Sigmoid colon (tissue), 7 donors: ENCODE data around the gene CDC42BPA. TPM values are rescaled to one million over a fixed set of nuclear protein-coding genes. Genes with fewer than 3 reads are reported as not detected.

ENCODE experiments used
- DNase-seq: peaks from one replicate; pipeline ENCODE4 v3.0.0-alpha.2; 2019
- H3K27ac ChIP-seq, 4 donors: fragments of 200-600 bp; sonication (generic); one replicate each; pipeline ENCODE4 v1.5.1; 2016 to 2019; ENCODE audit warnings: mild to moderate bottlenecking in 1 of 4
- H3K27me3 ChIP-seq, 3 donors: fragments of 200-600 bp; sonication (generic); one replicate each; pipeline ENCODE4 v1.5.1; 2019; ENCODE audit warnings: mild to moderate bottlenecking in 1 of 3
- H3K36me3 ChIP-seq, 4 donors: fragments of 200-600 bp; sonication (generic); one replicate each; pipeline ENCODE4 v1.5.1; 2016 to 2019
- H3K4me1 ChIP-seq, 4 donors: fragments of 200-600 bp; sonication (generic); one replicate each; pipeline ENCODE4 v1.5.1; 2017 to 2019
- H3K4me3 ChIP-seq, 4 donors: fragments of 200-600 bp; sonication (generic); one replicate each; pipeline ENCODE4 v1.5.1; 2017 to 2019; ENCODE audit warnings: mild to moderate bottlenecking in 2 of 4, moderate library complexity in 1 of 4
- H3K9me3 ChIP-seq, 4 donors: fragments of 200-600 bp in 3 of 4; sonication (generic) in 3 of 4; one replicate each; pipeline versions ENCODE4 v1.5.1 to v1.6.1; 2013 to 2019
- EP300 ChIP-seq, 4 donors: sonication (generic); formaldehyde crosslinking; IDR thresholded peaks; one replicate each; pipeline ENCODE4 v1.6.1; 2017; ENCODE audit warnings: antibody characterized with exemption in 4 of 4
- POLR2A ChIP-seq, 2 donors: fragments of 450-650 bp; IDR thresholded peaks; one replicate each; pipeline ENCODE4 v1.6.1; 2016; ENCODE audit warnings: antibody characterized with exemption in 2 of 2, mild to moderate bottlenecking in 2 of 2, moderate library complexity in 2 of 2
- POLR2AphosphoS5 ChIP-seq, 4 donors: sonication (generic); formaldehyde crosslinking; IDR thresholded peaks; one replicate each; pipeline ENCODE4 v1.6.1; 2017; ENCODE audit warnings: antibody characterized with exemption in 4 of 4
- WGBS, 2 donors: extraction: QIAGEN DNeasy Blood & Tissue Kit; methylation state at CpG; one replicate each; pipeline ENCODE4 v1.1.7; 2013; 5-methylcytosine and 5-hydroxymethylcytosine counted together
- intact Hi-C: fragments of 100-400 bp; cut with DNase I; formaldehyde crosslinking; loops from one replicate; pipeline ENCODE4 v1.15.1; 2023
- polyA plus RNA-seq, 3 donors: library from polyadenylated mRNA; stranded (reverse); fragments of 200-250 nt; gene quantifications; one replicate each; pipeline ENCODE4 v1.2.3, GENCODE V29; 2013
- total RNA-seq, 4 donors: library from RNA; depleted of rRNA; stranded (reverse); fragments of >200 nt; gene quantifications; one replicate each; pipeline ENCODE4 v1.1.0, GENCODE V29; 2016
- TF ChIP-seq, protein P1 (sequence below), 4 experiments: fragments of 450-650 bp in 3 of 4; fragments of 200-600 bp in 1 of 4; IDR thresholded peaks; one replicate each; pipeline ENCODE4 v1.5.1; 2016 to 2019; ENCODE audit warnings: antibody characterized with exemption in 4 of 4, mild to moderate bottlenecking in 3 of 4, moderate library complexity in 2 of 4
- donor health status: healthy with polysubstance abuse.
- donor health status: Bipolar disorder and iron deficiency.
- donor health status: healthy.

CDC42BPA gene
- total and polyA plus RNA-seq, 7 donors: 8.4 to 93.6 (median 60.8) TPM

DNA sequence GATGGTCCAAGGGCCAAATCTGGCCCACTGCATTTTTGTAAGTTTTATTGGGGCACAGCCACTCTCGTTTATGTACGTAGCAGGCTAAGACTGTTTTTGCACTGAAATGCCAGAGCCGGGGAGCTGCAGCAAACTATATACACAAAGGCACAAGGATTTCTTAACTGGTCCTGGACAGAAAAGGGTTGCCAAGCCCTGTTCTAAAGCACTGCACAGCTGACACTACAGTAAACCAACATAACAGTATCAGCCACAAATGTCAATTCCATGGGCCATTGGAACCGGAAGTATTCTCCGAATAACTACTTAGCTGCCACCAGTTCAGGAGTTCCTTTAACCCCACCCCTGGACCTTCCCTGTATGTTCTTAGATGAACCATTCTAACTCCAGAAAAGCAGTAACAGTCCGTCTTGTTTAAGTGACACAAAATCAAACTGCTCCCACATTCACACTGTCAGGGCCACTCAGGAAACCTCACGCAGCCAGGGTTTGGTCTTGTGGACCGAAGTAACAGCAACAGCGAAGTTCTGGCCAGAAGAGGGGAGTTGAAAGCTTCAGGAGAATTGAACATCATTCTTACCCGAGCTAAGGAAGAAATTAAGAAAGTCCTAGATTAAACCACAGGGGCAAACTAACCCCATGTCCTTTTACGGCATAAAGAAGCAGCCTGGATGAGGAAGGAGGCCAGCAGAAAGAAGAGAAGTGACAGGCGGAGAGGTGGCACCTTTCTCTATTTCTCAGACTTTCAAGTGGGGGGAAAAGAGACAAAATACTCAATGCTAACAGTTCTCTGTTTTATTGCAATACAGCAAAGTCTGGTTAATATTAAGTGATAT is 329.0 kb downstream of the CDC42BPA start:
- H3K36me3 ChIP-seq: peaks cover 7 to 56% (median 15%) of the 10 kb centered on the region in 4 donors
- H3K4me3 ChIP-seq: no peak overlapping the region
- TF ChIP-seq POLR2AphosphoS5 (IDR thresholded peaks at IDR 0.05) (no peak), POLR2A (IDR thresholded peaks at IDR 0.05) (no peak), EP300 (IDR thresholded peaks at IDR 0.05) (no peak)
- H3K9me3 ChIP-seq: no peaks in the 10 kb centered on the region
- DNase-seq: peak; percentile 65
- intact Hi-C loops: loop anchor here (5.0 kb wide), 1 partner anchor 47 kb away; the partner anchor contains the start of gene COQ8A
- WGBS, 2 donors: 35 to 56% methylated on average over 12 of the region's 12 CpGs
- peak overlapping the region; percentile 71 to 79 (median 76) for H3K27ac ChIP-seq
- H3K27me3 ChIP-seq: no peaks in the 10 kb centered on the region
- peaks cover 0 to 49% (median 38%) of the 10 kb centered on the region in 4 donors for H3K4me1 ChIP-seq

DNA sequence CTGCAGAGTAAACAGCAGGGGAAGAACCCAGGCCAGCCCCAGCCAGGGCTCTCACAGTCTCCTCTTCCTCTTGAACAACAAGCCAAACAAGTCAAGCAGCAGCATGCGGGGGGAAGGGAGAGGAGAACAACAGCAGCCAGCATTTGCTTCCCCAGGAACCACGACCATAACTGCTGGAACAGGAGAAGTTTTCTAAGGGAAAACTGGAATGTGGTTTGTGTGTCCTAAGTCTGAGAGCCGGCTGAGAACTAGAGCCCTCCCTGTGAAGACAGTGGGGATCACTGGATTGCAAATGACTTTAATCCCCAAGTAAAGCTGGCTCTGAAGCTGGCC is 330.0 kb downstream of the CDC42BPA start:
- Histone ChIP-seq H3K27ac (peak overlapping the region; percentile 71 to 79 (median 76)), H3K36me3 (peaks cover 12 to 56% (median 22%) of the 10 kb centered on the region in 4 donors), H3K9me3 (no peaks in the 10 kb centered on the region), H3K27me3 (no peaks in the 10 kb centered on the region), H3K4me3 (no peak overlapping the region), H3K4me1 (peaks cover 0 to 39% (median 35%) of the 10 kb centered on the region in 4 donors)
- peak; percentile 74 for DNase-seq
- intact Hi-C loops: loop anchor here (5.0 kb wide), 1 partner anchor 46 kb away; the partner anchor contains the start of gene COQ8A
- whole genome bisulfite sequencing, 2 donors: 12 to 54% methylated on average over 3 of the region's 3 CpGs
- TF ChIP-seq POLR2A (IDR thresholded peaks at IDR 0.05) (no peak), POLR2AphosphoS5 (IDR thresholded peaks at IDR 0.05) (no peak), EP300 (IDR thresholded peaks at IDR 0.05) (no peak)
- TF ChIP-seq, protein P1, sequence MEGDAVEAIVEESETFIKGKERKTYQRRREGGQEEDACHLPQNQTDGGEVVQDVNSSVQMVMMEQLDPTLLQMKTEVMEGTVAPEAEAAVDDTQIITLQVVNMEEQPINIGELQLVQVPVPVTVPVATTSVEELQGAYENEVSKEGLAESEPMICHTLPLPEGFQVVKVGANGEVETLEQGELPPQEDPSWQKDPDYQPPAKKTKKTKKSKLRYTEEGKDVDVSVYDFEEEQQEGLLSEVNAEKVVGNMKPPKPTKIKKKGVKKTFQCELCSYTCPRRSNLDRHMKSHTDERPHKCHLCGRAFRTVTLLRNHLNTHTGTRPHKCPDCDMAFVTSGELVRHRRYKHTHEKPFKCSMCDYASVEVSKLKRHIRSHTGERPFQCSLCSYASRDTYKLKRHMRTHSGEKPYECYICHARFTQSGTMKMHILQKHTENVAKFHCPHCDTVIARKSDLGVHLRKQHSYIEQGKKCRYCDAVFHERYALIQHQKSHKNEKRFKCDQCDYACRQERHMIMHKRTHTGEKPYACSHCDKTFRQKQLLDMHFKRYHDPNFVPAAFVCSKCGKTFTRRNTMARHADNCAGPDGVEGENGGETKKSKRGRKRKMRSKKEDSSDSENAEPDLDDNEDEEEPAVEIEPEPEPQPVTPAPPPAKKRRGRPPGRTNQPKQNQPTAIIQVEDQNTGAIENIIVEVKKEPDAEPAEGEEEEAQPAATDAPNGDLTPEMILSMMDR (IDR thresholded peaks at IDR 0.05): no peak

DNA sequence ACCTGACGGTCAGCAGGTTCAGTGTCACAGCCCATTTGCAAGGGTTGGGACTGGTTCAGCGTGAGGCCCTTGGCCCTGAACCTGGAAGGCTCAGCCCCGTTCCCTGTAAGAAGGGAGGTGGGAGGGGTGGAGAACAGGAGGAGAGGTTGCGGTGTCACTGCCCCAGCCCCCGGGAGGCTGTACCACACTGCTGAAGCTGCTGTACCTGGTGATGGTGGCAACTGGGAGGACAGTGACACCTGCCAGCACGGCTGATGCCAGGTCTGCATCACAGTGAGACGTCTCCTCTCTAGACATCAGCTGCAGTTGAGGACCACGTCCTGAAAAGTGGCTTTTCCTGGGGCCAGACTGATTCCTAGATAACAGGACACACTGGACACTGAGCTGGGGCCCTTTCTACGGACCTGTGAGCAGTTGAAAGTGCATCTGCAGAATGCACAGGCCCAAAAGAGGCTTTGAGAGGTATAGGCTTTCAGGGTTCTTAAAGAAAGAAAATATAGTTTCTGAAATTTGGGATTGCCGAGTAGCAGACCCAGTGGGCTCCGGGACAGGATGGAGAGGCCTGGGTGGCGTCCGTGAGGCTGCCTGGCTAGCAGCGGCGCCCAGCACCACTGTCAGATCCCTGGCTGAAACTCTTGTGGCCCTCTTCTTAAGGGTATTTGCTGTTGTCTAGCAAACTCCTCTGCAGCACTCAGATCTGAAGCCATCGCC is 330.5 kb downstream of the CDC42BPA start:
- Histone ChIP-seq H3K9me3 (no peaks in the 10 kb centered on the region), H3K27ac (peak overlapping the region; percentile 71 to 79 (median 76)), H3K4me1 (peaks cover 0 to 39% (median 35%) of the 10 kb centered on the region in 4 donors), H3K36me3 (peaks cover 17 to 56% (median 27%) of the 10 kb centered on the region in 4 donors), H3K4me3 (no peak overlapping the region), H3K27me3 (no peaks in the 10 kb centered on the region)
- no peak for TF ChIP-seq EP300 (IDR thresholded peaks at IDR 0.05)
- TF ChIP-seq POLR2AphosphoS5 (IDR thresholded peaks at IDR 0.05): no peak
- TF ChIP-seq, protein P1 (IDR thresholded peaks at IDR 0.05): no peak
- no peak for TF ChIP-seq POLR2A (IDR thresholded peaks at IDR 0.05)
- DNase-seq: peak; percentile 63
- intact Hi-C loops: loop anchor here (5.0 kb wide), 1 partner anchor 45 kb away; the partner anchor contains the start of gene COQ8A
- 32 to 73% methylated on average over 16 of the region's 16 CpGs for WGBS, 2 donors

DNA sequence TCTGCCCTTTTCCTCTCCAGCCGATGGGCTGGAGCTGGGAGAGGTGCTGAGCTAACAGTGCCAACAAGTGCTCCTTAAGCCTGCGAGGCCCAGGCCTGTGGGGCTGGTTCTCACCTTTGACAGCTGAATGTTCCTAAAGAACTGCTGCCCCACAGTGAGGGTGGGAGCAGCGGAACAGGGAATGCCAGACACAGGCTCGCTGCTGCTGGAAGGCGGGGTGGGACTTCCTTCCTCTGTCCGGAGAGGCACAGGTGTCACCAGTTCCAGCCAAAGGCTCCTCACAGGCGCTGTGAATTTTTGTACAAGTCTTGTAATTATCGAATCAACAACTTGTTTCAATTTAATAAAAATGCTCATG is 331.1 kb downstream of the CDC42BPA start:
- Histone ChIP-seq H3K27ac (peak overlapping the region; percentile 71 to 79 (median 76)), H3K4me3 (no peak overlapping the region), H3K27me3 (no peaks in the 10 kb centered on the region), H3K36me3 (peaks cover 23 to 62% (median 34%) of the 10 kb centered on the region in 4 donors), H3K9me3 (no peaks in the 10 kb centered on the region), H3K4me1 (peaks cover 0 to 39% (median 35%) of the 10 kb centered on the region in 4 donors)
- intact Hi-C loops: loop anchor here (5.0 kb wide), 1 partner anchor 45 kb away; the partner anchor contains the start of gene COQ8A
- 62 to 77% methylated on average over 8 of the region's 8 CpGs for WGBS, 2 donors
- no peak for DNase-seq
- TF ChIP-seq POLR2A (IDR thresholded peaks at IDR 0.05): no peak
- TF ChIP-seq POLR2AphosphoS5 (IDR thresholded peaks at IDR 0.05): no peak
- no peak for TF ChIP-seq EP300 (IDR thresholded peaks at IDR 0.05)
- TF ChIP-seq, protein P1 (IDR thresholded peaks at IDR 0.05): no peak
